ENCODE data around the gene CCR4. TPM values are rescaled to one million over a fixed set of nuclear protein-coding genes. Genes with fewer than 3 reads are reported as not detected.

Gene CCR4
- total RNA-seq, 1 donor from 2014 or later = 0.92 TPM

DNA sequence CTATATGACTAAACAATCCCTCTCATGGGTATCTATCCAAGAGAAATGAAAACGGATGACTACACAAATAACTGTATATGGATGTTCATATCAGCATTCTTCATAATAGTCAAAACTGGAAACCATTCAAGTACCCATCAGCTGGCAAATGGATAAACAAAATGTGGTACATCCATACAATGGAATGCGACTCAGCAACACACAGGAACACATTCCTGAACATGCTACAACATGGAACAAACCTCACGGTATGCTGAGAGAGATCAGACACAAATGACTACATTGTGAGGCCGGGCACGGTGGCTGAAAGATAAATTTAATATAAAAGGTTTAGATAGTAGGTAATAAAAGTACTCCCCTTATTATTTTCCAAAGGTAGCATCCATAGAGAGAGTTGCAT lies 42.6 kb downstream of the CCR4 start:
- H3K4me1 ChIP-seq = no peaks in the 10 kb centered on the region
- intact Hi-C loops (cut with DNase I) = no loop called here
- H3K27ac ChIP-seq = no peak overlapping the region
- H3K27me3 ChIP-seq (ENCODE audit: low read depth) = no peaks in the 10 kb centered on the region
- H3K4me3 ChIP-seq = no peak overlapping the region
- H3K36me3 ChIP-seq = peaks cover 21% of the 10 kb centered on the region
- DNase-seq (no peak), ATAC-seq (no peak)
- TF ChIP-seq, protein P1, sequence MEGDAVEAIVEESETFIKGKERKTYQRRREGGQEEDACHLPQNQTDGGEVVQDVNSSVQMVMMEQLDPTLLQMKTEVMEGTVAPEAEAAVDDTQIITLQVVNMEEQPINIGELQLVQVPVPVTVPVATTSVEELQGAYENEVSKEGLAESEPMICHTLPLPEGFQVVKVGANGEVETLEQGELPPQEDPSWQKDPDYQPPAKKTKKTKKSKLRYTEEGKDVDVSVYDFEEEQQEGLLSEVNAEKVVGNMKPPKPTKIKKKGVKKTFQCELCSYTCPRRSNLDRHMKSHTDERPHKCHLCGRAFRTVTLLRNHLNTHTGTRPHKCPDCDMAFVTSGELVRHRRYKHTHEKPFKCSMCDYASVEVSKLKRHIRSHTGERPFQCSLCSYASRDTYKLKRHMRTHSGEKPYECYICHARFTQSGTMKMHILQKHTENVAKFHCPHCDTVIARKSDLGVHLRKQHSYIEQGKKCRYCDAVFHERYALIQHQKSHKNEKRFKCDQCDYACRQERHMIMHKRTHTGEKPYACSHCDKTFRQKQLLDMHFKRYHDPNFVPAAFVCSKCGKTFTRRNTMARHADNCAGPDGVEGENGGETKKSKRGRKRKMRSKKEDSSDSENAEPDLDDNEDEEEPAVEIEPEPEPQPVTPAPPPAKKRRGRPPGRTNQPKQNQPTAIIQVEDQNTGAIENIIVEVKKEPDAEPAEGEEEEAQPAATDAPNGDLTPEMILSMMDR (IDR thresholded peaks at IDR 0.05) = no peak
- no peaks in the 10 kb centered on the region for H3K9me3 ChIP-seq

DNA sequence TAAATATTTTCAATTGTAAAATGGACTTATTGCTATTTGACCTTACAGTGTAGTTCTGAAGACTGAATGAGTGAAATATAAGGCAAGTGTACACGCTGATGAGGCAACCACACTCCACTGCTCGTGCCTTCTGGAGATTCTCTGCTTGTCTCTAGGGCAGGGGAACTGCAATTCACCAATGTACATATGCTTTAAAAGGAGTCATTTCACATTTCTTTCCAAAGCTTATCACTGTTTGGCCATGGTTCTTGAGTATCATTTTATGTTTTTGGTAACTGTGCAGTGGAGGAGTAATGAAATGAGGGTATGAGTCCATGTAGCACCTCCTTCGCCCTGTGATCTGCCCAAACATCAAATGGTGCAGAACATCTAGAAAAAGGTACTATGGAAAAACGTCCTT lies 43.7 kb downstream of the CCR4 start:
- Histone ChIP-seq H3K27me3 (ENCODE audit: low read depth) (no peaks in the 10 kb centered on the region), H3K4me1 (no peaks in the 10 kb centered on the region), H3K4me3 (no peak overlapping the region), H3K36me3 (peaks cover 21% of the 10 kb centered on the region), H3K27ac (no peak overlapping the region), H3K9me3 (no peaks in the 10 kb centered on the region)
- DNase-seq (no peak), ATAC-seq (no peak)
- intact Hi-C loops (cut with DNase I) = no loop called here
- TF ChIP-seq, protein P1 (IDR thresholded peaks at IDR 0.05) = no peak

DNA sequence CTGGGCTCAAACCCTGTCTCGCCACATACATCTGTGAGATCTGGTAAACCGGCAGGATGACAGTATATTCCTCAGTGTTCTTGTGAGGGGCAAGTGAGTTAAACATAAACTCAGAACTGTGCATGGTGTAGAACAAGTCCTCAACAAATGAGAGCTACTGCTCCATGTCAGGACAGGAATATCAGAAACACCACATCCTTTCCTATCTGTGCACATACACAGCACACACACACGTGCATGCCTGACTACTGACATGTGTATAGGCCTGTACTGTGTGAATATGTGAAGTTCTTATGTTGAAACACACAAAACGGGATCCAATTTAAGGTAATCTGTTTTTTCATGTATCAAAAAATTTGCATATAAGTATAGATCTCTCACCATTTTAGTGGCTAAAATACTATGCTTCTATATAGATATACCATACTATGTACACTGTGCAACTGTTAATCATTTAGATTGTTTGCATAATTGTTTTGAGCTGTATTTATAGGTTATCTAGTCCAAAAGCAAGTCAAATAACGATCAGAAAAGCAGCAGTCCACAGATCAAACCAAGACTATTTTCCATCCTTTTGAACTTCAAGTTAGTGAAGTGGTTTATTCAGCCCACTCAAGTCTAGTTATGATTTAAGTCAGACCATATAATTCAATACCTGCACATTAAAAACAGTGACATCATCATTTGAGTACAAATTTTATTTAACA lies 44.8 kb downstream of the CCR4 start:
- Histone ChIP-seq H3K27me3 (ENCODE audit: low read depth) (no peaks in the 10 kb centered on the region), H3K27ac (no peak overlapping the region), H3K4me3 (no peak overlapping the region), H3K9me3 (no peaks in the 10 kb centered on the region), H3K36me3 (peaks cover 24% of the 10 kb centered on the region), H3K4me1 (no peaks in the 10 kb centered on the region)
- no peak for DNase-seq
- TF ChIP-seq, protein P1 (IDR thresholded peaks at IDR 0.05) = no peak
- intact Hi-C loops (cut with DNase I) = no loop called here
- no peak for ATAC-seq

DNA sequence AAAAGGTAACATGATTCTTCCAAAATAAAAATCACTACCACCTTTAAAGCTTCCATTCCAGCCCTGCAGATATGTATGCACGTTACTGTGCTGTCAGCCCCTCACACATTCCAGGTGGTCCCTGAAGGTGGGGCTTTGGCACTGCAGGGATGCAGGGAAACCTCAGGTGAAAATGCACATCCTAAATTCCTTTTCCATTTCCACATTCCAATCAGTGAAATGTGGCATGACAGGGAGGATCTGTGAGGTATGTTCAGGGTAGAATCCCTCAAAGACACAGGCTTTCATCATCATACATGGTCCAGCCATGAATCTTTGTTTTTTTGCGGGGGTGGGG lies 45.3 kb downstream of the CCR4 start:
- no peak overlapping the region for H3K4me3 ChIP-seq
- intact Hi-C loops (cut with DNase I) = no loop called here
- H3K27ac ChIP-seq = no peak overlapping the region
- DNase-seq (no peak), ATAC-seq (no peak)
- TF ChIP-seq, protein P1 (IDR thresholded peaks at IDR 0.05) = no peak
- no peaks in the 10 kb centered on the region for H3K9me3 ChIP-seq
- H3K36me3 ChIP-seq = peaks cover 29% of the 10 kb centered on the region
- peaks cover under 1% of the 10 kb centered on the region for H3K4me1 ChIP-seq
- no peaks in the 10 kb centered on the region for H3K27me3 ChIP-seq (ENCODE audit: low read depth)

DNA sequence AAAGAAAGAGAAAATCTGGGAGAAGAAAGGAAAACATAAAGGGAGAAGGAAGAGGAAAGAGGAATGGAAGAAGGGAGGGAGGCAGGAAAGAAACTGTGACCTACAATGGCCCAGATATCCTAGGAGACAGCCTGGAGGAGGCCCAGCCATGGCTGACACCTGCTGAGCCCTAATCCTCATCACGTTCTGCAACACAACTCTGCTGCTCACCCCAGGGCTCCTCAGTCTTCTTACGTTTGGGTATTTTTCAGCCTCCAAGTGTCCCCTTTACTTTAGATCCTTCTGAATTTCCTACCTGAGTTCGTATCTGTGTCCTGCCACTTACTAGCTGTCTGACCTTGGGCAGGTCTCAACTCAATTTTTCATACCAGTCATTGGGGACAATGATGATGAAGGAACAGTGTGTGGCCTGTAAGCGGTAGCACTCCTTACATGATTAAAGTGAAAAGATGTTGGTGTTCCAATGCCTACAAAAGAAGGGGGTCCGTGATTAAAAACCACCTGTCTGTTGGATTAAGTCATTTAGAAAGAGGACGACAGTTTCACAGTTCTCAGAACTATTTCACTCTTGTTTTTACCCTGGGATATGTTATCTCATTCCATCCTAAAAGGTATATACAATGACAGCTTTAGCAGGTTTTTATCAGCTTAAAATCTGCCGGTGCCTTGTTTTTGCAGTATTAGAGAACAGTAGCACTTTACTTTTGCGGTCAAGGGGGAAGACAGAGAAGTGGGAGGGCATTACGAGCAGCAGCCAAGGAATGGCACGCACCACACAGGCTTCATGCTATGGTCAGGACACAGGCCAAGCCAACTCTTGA lies 47.4 kb downstream of the CCR4 start:
- peaks cover 30% of the 10 kb centered on the region for H3K36me3 ChIP-seq
- ATAC-seq (no peak), DNase-seq (no peak)
- no peaks in the 10 kb centered on the region for H3K9me3 ChIP-seq
- H3K4me1 ChIP-seq = peaks cover 3% of the 10 kb centered on the region
- H3K27me3 ChIP-seq (ENCODE audit: low read depth) = no peaks in the 10 kb centered on the region
- TF ChIP-seq, protein P1 (IDR thresholded peaks at IDR 0.05) = no peak
- H3K27ac ChIP-seq = no peak overlapping the region
- intact Hi-C loops (cut with DNase I) = no loop called here
- H3K4me3 ChIP-seq = no peak overlapping the region
